Keratinocyte (primary cell): ENCODE results near the gene NEGR1. TPM values are rescaled to one million over a fixed set of nuclear protein-coding genes. Genes with fewer than 3 reads are reported as not detected.

Experiments used
- DNase-seq: peaks from one replicate; pipeline ENCODE4 v3.0.0-alpha.2; 2011; ENCODE audit warnings: low read depth, missing footprints, low spot score
- FAIRE-seq: peaks from 2 replicates; lab custom pipeline; 2011; peaks lifted over from hg19 to GRCh38; lab: Jason Lieb, UNC
- H2AFZ ChIP-seq: 2 replicates; pipeline ENCODE4 v1.6.0; 2012; ENCODE audit warnings: low read length, control low read depth, inconsistent platforms; ENCODE audit not compliant: control insufficient read depth
- H3K27ac ChIP-seq: 2 replicates; pipeline ENCODE4 v1.5.1; 2011; ENCODE audit warnings: low read length; ENCODE audit not compliant: control insufficient read depth, insufficient read depth
- H3K27me3 ChIP-seq: 3 replicates; pipeline ENCODE4 v1.6.0; 2011; ENCODE audit warnings: low read length; ENCODE audit not compliant: control insufficient read depth, insufficient read depth; ENCODE audit errors: extremely low read depth
- H3K36me3 ChIP-seq, 2 experiments: 2 replicates in 1 of 2; 3 replicates in 1 of 2; pipeline ENCODE4 v1.5.1; 2011; ENCODE audit warnings: low read length in 2 of 2, mild to moderate bottlenecking in 1 of 2; ENCODE audit not compliant: control insufficient read depth in 2 of 2, insufficient read depth in 2 of 2; ENCODE audit errors: extremely low read depth in 1 of 2
- H3K4me1 ChIP-seq: 3 replicates; pipeline ENCODE4 v1.5.1; 2011; ENCODE audit warnings: low read length; ENCODE audit not compliant: control insufficient read depth, insufficient read depth; ENCODE audit errors: extremely low read depth
- H3K4me2 ChIP-seq: 3 replicates; pipeline ENCODE4 v1.6.0; 2011; ENCODE audit warnings: low read depth, low read length; ENCODE audit not compliant: control insufficient read depth, insufficient read depth; ENCODE audit errors: extremely low read depth
- H3K4me3 ChIP-seq, 3 experiments: fragments of 200-600 bp in 1 of 3; sonication (generic) in 1 of 3; 2 replicates in 2 of 3; 3 replicates in 1 of 3; pipeline ENCODE4 v1.5.1; 2011 to 2016; ENCODE audit warnings: low read length in 3 of 3, mild to moderate bottlenecking in 3 of 3, control low read depth in 2 of 3, inconsistent platforms in 1 of 3, low read depth in 1 of 3, mixed read lengths in 1 of 3, mixed run types in 1 of 3, moderate library complexity in 1 of 3; ENCODE audit not compliant: control insufficient read depth in 2 of 3, insufficient read depth in 2 of 3; ENCODE audit errors: extremely low read depth in 1 of 3
- H3K79me2 ChIP-seq: 2 replicates; pipeline ENCODE4 v1.6.0; 2012; ENCODE audit warnings: low read length; ENCODE audit not compliant: control insufficient read depth, insufficient read depth
- H3K9ac ChIP-seq: 3 replicates; pipeline ENCODE4 v1.6.0; 2011; ENCODE audit warnings: low read length; ENCODE audit not compliant: control insufficient read depth, insufficient read depth; ENCODE audit errors: extremely low read depth
- H3K9me1 ChIP-seq: 3 replicates; pipeline ENCODE4 v1.6.0; 2011; ENCODE audit warnings: low read length; ENCODE audit not compliant: control insufficient read depth, insufficient read depth; ENCODE audit errors: extremely low read depth
- H3K9me3 ChIP-seq: 2 replicates; pipeline ENCODE4 v1.5.1; 2012; ENCODE audit warnings: low read depth, low read length; ENCODE audit not compliant: control insufficient read depth
- H4K20me1 ChIP-seq: 3 replicates; pipeline ENCODE4 v1.6.0; 2011; ENCODE audit warnings: low read length; ENCODE audit not compliant: control insufficient read depth, insufficient read depth; ENCODE audit errors: extremely low read depth
- CTCF ChIP-seq, 3 experiments: IDR thresholded peaks in 1 of 3; conservative IDR thresholded peaks in 1 of 3; optimal IDR thresholded peaks in 1 of 3; 2 replicates in 2 of 3; 3 replicates in 1 of 3; pipeline versions ENCODE3 to v1.5.1; 2011; ENCODE audit warnings: low read length in 3 of 3, mild to moderate bottlenecking in 3 of 3, moderate library complexity in 2 of 3, control low read depth in 1 of 3, inconsistent platforms in 1 of 3; ENCODE audit not compliant: insufficient read depth in 2 of 3; ENCODE audit errors: extremely low read depth in 1 of 3
- EZH2 ChIP-seq: IDR thresholded peaks from one replicate; pipeline ENCODE4 v1.6.1; 2012; ENCODE audit warnings: inconsistent platforms, mild to moderate bottlenecking, low read length, moderate library complexity
- dilution Hi-C: fragments of 300-500 bp; cut with MboI; formaldehyde crosslinking; loops from one replicate; pipeline ENCODE4 v1.7.0; 2020; ENCODE audit warnings: low sequenced_read_pairs; ENCODE audit not compliant: extremely low pct_ligation_motif_present
- polyA plus RNA-seq, 5 experiments: library from polyadenylated mRNA; depleted of rRNA in 3 of 5; stranded (reverse) in 3 of 5; stranded (forward) in 1 of 5; unstranded in 1 of 5; fragments of >200 nt; gene quantifications; 1 replicate in 1 of 5; 2 replicates in 3 of 5; 3 replicates in 1 of 5; pipeline versions ENCODE4 v1.2.1 to v1.2.3, GENCODE V29; 2011 to 2012; ENCODE audit warnings: missing spikeins in 2 of 5, low read depth in 1 of 5, low replicate concordance in 1 of 5

The NEGR1 gene
- polyA plus RNA-seq, 1 donor (not counting 4 experiments of a cell fraction or from before 2014, with no cell fraction given): 1.6 TPM

- Histone ChIP-seq H3K9me3 (no peaks in the 10 kb centered on the region), H3K4me3 (no peak overlapping the region), H3K4me2 (no peak overlapping the region), H3K27ac (no peak overlapping the region), H2AFZ (no peak overlapping the region), H3K4me1 (no peaks in the 10 kb centered on the region), H3K36me3 (no peaks in the 10 kb centered on the region), H4K20me1 (no peaks in the 10 kb centered on the region), H3K9ac (no peak overlapping the region), H3K27me3 (no peaks in the 10 kb centered on the region), H3K9me1 (no peaks in the 10 kb centered on the region), H3K79me2 (no peaks in the 10 kb centered on the region)
- no peak for FAIRE-seq
- dilution Hi-C loops: no loop called here
- no peak for DNase-seq
- no peak for TF ChIP-seq EZH2
- TF ChIP-seq CTCF (optimal IDR thresholded peaks at IDR 0.05 in 1 of 3, IDR thresholded peaks at IDR 0.05 in 1 of 3, conservative IDR thresholded peaks at IDR 0.05 in 1 of 3; ENCODE audit: extremely low read depth in 1 of 3, insufficient read depth in 2 of 3, low read length in 3 of 3): no peak
These were observed 79.6 kb downstream of the NEGR1 start for GRCh38 chr1:72202761-72203160.

GRCh38 chr1:72197786-72198185, 84.6 kb downstream of the NEGR1 start:
- Histone ChIP-seq H3K27ac (no peak overlapping the region), H3K9me3 (no peaks in the 10 kb centered on the region), H3K36me3 (no peaks in the 10 kb centered on the region), H2AFZ (no peak overlapping the region), H3K9me1 (no peaks in the 10 kb centered on the region), H4K20me1 (no peaks in the 10 kb centered on the region), H3K4me2 (no peak overlapping the region), H3K4me1 (no peaks in the 10 kb centered on the region), H3K79me2 (no peaks in the 10 kb centered on the region), H3K9ac (no peak overlapping the region), H3K4me3 (no peak overlapping the region), H3K27me3 (no peaks in the 10 kb centered on the region)
- dilution Hi-C loops: no loop called here
- TF ChIP-seq EZH2 (no peak), CTCF (optimal IDR thresholded peaks at IDR 0.05 in 1 of 3, IDR thresholded peaks at IDR 0.05 in 1 of 3, conservative IDR thresholded peaks at IDR 0.05 in 1 of 3; ENCODE audit: extremely low read depth in 1 of 3, insufficient read depth in 2 of 3, low read length in 3 of 3) (no peak)
- FAIRE-seq: no peak
- no peak for DNase-seq
